Activated CD8-positive, alpha-beta memory T cell treated with anti-CD3 and anti-CD28 coated beads for 4 hours (primary cell): ENCODE data around the gene OLFM1.

ENCODE experiments used
- DNase-seq, 2 donors: peaks; one replicate each; pipeline ENCODE4 v3.0.0-alpha.2; 2020; ENCODE audit warnings: low read depth in 2 of 2

Gene OLFM1

DNA sequence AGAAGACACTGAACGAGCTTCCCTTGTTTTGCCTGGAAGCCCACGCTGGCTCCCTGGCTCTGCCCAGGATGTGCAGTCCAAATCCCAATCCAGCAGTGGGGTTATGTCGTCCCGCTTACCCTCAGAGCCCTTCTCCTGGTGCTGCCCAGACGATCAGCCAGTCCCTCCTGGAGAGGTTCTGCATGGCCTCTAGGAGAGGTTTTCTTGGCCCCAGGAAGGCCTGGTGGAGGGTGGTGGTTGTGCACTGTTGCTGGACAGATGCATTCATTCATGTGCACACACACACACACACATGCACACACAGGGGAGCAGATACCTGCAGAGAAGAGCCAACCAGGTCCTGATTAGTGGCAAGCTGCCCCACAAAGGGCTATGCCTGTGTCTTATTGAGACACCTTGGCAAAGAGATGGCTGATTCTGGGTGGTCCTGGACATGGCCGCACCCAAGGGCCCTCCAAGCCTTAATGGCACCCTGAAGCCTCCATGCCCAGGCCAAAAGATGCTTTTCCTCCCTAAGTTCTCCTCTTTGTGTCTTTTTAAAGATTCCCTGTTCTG is 10.5 kb upstream of the OLFM1 start:
- no peak for DNase-seq

GRCh38 chr9:135077497-135078200 is 9.8 kb upstream of the OLFM1 start:
- DNase-seq, result no peak

DNA sequence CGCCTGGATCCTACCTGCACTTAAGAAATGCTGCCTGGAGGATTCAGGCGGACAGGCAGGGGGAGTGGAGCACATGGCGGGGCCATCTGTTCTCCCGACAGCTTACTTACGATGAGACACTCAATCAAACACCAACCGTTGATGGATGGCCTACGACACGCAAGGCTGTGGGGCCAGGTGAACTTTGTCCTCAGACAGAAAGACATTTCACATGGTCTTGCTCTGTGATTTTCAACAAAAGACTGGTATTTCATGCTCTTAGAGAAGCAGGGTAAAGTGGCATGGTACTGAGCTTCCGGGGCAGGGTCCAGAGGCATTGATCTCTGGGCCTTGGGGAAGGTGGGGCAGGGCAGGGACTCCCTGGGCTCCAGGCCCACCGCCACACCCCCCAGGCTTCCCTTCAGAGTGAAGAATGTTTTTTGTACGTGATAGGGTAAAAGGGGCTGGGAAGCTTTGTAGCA is 9.1 kb upstream of the OLFM1 start:
- no peak for DNase-seq

DNA sequence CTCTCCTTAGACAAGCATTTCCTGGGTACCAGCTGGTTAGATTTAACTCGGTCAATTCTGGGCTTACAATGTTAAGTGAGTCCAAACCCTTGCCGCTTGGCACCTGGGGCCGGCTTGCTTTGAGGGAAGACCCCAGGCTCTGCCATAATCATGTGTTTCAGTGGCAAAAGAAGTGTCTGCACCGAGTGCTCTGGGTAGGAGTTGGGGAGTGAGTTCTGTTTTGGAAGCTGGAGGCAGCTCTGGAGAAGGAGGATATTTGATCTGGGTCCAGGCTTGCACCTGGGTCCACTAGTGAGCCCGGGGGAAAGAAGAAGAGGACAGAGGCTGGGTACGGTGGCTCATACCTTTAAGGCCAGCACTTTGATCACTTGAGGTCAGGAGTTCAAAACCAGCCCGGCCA is 8.4 kb upstream of the OLFM1 start:
- DNase-seq, result no peak

DNA sequence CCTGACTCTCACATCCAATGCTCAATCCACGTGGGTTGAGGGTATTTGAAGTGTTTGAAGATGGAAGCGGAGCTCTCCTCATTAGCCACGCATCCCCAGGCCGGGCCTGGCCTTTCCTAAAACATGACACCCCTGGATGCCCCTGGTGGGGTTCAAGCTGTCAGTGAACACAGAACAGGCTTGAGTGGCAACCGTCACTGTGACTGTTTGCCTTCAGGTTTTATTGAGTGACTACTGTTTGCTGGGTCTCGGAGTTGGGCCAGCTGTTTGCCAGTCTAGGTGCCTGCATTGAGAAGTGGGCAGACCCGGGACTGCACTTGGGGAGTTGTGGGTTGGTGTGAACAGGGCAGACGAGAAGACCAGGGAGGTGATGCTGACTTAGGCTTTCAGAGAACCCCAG is 7.8 kb upstream of the OLFM1 start:
- no peak for DNase-seq

- no peak for DNase-seq
Observed at GRCh38 chr9:135080286-135081263, 6.9 kb upstream of the OLFM1 start.

DNA sequence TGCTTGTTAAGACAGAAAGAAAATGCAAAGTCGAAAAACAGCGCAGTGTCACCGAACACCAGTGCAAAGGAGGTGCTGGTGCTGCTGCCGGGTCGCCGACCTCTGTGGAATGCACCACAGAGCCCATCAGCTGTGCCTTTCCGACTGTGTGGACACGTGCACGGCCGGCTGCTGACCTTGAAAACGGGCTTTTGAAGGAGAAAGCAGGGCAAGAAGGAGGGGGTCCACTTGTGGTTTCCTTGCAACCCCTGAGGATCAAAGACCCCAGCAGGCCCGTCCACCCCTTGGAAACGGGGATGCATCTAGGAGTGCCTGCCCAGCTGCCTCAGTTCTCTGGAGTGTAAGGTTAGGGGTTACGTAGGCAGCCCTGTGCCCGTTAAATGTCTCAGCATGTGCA is 6.2 kb upstream of the OLFM1 start:
- no peak for DNase-seq

DNA sequence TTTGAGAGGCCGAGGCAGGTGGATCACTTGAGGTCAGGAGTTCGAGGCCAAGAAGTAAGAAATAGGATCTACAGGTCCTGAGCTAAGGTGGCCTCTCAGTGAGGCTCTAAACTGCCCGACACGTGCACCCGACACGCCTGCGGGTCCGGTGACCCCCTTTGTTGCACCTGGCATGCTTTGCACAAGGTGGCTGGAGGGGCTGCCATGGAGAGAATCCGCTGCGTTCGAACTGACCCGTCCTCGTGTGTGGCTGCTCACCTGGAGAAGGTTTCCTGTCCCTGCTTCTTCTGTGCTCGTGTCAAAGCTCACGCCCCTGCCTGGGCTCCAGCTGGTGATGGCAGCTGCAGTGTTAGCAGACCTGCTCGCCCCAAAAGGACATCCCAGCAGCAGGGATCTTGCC is 5.7 kb upstream of the OLFM1 start:
- no peak for DNase-seq

GRCh38 chr9:135082536-135082935 is 4.9 kb upstream of the OLFM1 start:
- DNase-seq, result no peak

- DNase-seq, result no peak
Observed at GRCh38 chr9:135083241-135083810, 4.1 kb upstream of the OLFM1 start.

DNA sequence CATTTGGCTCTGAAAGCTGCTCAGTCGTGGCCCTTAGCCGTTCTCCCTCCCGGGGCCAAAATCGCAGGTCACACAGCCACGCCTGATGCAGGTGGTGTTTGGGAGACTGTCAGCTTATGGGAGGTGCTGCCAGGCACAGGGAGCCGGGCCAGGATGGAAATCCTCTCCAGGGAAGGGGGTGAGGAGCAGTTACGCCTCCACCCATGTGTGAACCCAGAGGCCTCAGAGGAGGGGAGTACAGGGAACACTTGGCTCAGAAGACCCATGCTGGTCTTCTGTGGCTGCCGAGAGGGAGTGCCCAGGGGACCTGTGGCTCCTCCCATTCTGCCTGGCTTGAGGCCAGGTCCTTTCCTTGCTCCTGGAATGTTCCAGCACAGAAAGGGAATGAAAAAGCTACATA is 3.6 kb upstream of the OLFM1 start:
- DNase-seq, result no peak

- DNase-seq, result no peak
Observed at GRCh38 chr9:135084262-135084661, 3.2 kb upstream of the OLFM1 start.

DNA sequence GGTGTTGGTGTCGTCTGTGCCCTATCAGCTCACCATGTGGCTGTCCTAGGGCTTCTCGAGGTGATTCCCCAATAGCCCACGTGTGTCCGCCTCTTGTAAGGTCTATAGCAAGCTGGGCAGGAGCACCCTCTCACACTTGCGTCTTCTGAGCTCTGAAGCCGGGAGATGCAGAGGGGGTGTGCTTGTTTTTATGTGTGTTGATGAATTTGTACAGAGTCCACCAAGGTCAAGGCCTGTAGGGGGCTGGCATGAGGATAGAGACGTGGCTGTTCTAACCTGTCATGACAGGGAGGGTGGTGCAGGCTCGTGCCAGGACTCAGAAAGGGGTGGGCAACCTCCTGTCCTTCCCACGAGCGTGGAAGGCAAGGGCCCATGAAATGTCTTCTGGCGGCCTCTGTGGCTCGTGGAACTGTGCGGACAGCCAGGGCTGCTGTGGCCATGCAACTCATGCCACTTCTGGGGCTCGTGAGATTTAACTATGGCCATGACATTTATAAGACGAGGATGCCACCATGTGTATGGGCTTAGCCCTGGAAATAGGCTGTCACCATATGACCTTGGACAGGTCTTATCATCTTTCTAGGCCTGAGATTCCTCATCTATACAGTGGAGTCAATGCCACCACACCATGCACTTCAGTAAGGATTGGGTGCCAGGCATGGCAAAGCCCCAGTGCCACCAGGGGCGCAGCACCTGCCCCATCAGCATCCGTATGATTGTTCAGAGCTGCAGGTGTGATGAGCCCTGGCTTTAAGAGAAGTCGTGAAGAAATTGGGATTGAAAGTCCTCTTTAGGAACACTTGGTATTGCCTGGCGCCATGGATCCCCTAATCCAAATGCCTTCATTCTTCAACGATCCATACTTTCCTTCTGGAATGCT is 2.3 kb upstream of the OLFM1 start:
- DNase-seq, result no peak

- DNase-seq, result no peak
Observed at GRCh38 chr9:135085830-135086546, 1.5 kb upstream of the OLFM1 start.

- DNase-seq, result no peak
Observed at GRCh38 chr9:135086597-135087488, 625 bp upstream of the OLFM1 start.

DNA sequence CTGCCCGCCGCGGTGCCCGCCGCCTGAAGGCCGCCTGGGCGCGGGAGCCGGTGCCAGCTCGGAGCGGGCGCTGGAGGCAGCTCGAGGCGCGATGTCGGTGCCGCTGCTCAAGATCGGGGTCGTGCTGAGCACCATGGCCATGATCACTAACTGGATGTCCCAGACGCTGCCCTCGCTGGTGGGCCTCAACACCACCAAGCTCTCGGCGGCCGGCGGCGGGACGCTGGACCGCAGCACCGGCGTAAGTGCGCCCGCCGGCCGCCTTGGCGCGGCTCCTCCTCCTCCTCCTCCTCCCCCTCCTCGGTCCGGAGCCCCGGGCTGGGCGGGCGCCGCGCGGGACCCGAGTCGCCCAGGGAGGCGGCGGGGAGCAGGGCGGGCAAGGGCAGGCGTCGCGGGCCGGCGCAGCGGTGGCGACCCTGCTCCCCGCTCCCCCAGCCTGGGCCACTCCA is 455 bp downstream of the OLFM1 start:
- no peak for DNase-seq

- no peak for DNase-seq
Observed at GRCh38 chr9:135088348-135088978, 995 bp downstream of the OLFM1 start.

DNA sequence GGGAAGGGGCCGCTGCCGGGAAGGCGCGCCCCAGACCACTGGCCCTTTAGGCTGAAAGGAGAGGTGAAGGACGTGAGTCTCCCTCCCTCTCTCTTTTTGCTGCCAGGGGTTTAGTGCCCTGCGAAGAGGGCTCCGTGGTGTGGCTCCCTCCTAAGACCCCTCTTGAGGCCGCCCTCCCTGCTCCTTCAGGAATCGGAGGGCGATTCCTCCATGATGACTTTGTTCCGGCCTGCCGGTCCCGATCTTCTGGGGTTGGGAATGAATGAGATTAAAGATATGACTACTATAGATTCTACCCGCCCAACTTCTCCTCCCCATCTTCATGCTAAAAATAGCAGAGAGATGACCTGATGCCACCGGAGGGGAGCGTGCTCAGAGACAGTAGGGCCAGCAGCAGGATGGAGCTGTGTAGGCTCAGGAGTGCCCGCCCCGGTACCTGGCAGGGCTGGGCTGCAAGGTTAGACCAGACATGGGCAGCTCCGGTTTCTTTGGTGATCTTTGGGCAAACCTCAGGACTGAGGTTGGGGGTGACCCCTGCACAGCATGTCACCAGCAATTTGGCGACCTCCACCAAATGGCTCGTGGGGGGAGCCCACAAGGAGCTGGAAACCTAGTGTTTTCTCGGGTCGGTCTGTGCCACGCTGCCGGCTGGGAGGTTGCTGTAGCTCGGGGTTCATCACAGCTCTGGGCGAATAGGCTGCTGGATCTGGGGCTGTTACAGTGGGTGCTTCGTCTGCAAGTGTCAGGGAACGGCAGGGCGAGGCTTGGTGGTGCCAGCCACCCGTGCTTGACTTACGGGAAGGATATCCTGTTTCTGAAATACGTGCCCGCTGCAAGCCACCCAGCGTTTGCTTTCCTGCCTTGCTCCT is 1.7 kb downstream of the OLFM1 start:
- no peak for DNase-seq
